Fibroblast of villous mesenchyme (primary cell): ENCODE results near the gene LIMCH1. TPM values are rescaled to one million over a fixed set of nuclear protein-coding genes. Genes with fewer than 3 reads are reported as not detected.

ENCODE experiments used
- DNase-seq: peaks from one replicate; pipeline ENCODE4 v3.0.0-alpha.2; 2010; ENCODE audit warnings: low read depth
- H3K4me3 ChIP-seq: 2 replicates; pipeline ENCODE4 v1.5.1; 2011; ENCODE audit warnings: low read depth, mild to moderate bottlenecking, low read length
- total RNA-seq: library from RNA; depleted of rRNA; stranded (reverse); fragments of >200 nt; gene quantifications from 2 replicates; pipeline ENCODE4 v1.2.3, GENCODE V29; 2012
- TF ChIP-seq, protein P1 (sequence below): IDR thresholded peaks from 2 replicates; pipeline ENCODE4 v1.5.1; 2012; ENCODE audit warnings: low read depth, mild to moderate bottlenecking, low read length; ENCODE audit not compliant: insufficient read depth

LIMCH1 gene
- total RNA-seq, 1 donor, result 3.9 TPM

GRCh38 chr4:41658163-41658562 lies 120.2 kb downstream of the LIMCH1 start:
- H3K4me3 ChIP-seq, result no peak overlapping the region
- TF ChIP-seq, protein P1, sequence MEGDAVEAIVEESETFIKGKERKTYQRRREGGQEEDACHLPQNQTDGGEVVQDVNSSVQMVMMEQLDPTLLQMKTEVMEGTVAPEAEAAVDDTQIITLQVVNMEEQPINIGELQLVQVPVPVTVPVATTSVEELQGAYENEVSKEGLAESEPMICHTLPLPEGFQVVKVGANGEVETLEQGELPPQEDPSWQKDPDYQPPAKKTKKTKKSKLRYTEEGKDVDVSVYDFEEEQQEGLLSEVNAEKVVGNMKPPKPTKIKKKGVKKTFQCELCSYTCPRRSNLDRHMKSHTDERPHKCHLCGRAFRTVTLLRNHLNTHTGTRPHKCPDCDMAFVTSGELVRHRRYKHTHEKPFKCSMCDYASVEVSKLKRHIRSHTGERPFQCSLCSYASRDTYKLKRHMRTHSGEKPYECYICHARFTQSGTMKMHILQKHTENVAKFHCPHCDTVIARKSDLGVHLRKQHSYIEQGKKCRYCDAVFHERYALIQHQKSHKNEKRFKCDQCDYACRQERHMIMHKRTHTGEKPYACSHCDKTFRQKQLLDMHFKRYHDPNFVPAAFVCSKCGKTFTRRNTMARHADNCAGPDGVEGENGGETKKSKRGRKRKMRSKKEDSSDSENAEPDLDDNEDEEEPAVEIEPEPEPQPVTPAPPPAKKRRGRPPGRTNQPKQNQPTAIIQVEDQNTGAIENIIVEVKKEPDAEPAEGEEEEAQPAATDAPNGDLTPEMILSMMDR, result no peak
- DNase-seq, result no peak

DNA sequence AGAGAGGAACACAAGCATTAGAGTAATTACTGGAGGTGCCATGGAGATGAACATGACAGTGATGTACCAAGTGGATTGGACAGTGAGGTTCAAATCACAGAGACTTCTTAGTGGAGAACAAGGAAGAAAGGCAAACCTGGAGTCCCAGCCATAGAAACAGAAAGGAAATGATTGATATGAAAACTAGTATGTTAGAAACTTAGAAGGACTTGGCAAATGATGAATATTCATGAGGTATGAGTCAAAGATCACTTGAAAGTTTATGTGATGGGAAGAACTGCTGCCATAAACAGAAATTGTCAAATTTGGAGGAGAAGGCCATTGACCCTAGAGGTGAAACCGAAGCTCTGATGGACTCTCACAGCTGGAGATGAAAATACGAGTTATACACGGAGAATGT lies 122.4 kb downstream of the LIMCH1 start:
- H3K4me3 ChIP-seq, result no peak overlapping the region
- no peak for DNase-seq
- TF ChIP-seq, protein P1, result no peak

DNA sequence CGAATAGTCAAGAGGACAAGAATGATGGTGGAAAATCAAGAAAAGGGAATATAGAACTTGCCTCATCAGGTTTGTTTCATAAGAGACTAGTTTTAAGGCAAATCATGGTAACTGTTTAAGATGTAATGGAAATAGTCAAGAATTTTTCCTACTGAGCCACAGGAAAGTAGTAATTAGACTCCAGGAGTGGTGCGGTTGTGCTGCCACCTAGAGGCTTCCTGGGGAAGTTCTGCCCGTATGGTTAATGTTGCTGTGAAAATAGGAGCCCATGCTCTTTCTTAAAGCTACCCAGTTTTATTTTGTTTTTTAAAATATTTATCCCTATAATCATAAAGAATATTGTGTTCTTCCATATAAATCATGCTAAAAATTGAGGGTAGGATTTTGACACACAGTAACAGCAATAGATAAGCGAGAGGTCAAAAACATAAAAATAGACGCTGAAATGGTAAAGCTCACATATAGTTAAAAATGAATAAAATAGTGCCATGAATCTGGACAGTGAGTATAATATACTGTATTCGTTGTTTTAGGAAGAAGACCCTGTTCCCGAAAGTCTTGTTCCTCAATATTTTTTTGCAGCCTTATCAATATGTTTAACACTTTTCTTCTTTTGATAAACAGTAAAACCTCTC lies 123.6 kb downstream of the LIMCH1 start:
- DNase-seq, result peak; percentile 53
- TF ChIP-seq, protein P1, result peak; percentile 93
- H3K4me3 ChIP-seq, result no peak overlapping the region

DNA sequence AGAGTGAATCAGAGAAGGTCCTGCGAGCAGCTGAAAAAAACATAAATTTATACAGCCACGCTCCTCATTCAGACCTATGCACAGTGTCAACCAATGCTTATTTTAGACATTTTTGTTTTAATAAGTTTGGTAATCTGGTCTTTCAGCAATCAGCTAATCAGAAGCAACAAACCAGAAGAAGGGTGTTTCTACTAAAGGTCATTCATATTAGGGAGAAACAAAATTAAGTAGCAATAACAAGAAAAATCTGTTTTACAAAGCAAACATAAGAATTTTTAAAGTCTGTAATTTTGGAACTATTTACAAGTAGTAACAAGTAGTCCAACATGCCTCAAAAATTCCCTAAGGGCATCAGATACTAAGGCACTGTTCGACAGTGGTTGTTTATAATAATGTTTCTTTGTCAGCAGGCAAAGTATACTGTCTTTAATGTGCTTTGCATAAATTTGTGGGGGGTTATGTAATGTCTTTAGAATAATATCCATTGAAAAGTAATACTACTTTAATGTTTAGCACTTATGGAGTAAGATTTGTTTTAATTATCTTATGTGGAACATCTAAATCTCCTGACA lies 127.8 kb downstream of the LIMCH1 start:
- TF ChIP-seq, protein P1, result no peak
- H3K4me3 ChIP-seq, result no peak overlapping the region
- no peak for DNase-seq

GRCh38 chr4:41668024-41668423 lies 130.1 kb downstream of the LIMCH1 start:
- no peak overlapping the region for H3K4me3 ChIP-seq
- TF ChIP-seq, protein P1, result no peak
- no peak for DNase-seq

DNA sequence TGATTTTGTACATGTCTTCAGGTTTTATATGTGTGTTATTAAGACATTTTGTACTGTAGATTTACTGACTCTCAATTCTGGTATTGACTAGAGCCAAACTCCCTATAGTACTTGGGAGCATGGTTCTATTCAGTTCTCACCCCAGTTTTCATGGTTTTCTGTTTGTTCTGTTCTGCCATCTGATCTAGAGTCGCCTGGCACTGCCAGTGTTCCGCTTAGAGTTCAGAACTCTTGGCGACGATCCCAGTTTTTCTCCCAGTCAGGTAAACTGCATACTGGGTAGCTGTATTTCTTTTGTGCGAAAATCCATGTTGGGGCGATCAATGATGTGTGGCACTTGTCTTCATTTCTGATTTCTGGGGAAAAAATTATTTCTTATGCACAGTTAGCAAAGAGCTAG lies 132.6 kb downstream of the LIMCH1 start:
- TF ChIP-seq, protein P1, result no peak
- no peak for DNase-seq
- no peak overlapping the region for H3K4me3 ChIP-seq

- no peak for DNase-seq
- no peak overlapping the region for H3K4me3 ChIP-seq
- TF ChIP-seq, protein P1, result no peak
Observed at GRCh38 chr4:41670982-41671381, 133.0 kb downstream of the LIMCH1 start.
